ENCODE results near the gene CADPS. TPM values are rescaled to one million over a fixed set of nuclear protein-coding genes. Genes with fewer than 3 reads are reported as not detected.

CADPS gene
- total and polyA plus RNA-seq, 2 of the 4 experiments (the other 2 are of a cell fraction) = not detected

DNA sequence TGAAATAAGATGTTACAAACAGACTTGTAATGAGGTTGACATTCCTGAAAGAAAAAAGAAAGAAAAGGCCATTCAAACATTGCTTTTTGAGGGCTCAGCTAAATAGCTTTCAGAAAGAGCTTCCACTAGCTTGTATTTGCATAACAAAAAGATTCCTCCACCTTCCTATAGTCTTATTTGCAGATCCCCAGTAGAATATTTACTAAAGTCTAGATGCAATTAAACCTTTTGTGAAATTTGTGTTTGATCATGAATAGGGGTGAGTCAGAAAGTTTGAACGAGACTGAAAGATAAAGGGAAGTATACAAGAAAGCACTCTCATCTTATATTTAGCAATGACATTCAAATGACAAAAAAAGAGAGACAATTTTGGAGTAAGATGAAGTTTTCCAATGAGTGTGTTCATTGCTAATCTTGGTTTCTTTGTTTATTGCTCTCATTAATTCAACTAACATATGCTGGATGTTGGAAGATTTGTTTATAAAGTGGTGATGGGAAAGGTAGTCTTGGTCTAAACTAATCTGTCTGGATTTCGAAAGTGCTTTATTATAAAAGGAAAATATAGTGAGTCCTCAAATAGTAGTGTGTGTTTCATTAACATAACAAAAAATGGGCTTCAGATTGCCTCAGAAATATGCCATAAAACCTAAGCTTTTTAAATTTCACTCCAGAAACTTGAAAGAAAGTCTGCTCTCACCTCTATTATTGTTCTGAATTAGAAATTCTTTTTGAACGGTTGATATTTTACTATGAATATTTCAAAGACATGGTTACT is 9.1 kb upstream of the CADPS start:
- no peak overlapping the region for H3K23ac ChIP-seq (ENCODE audit: low read depth, low read length)
- H4K5ac ChIP-seq (ENCODE audit: low read depth, low read length) = no peak overlapping the region
- H3K4ac ChIP-seq (ENCODE audit: low read depth, low read length) = no peak overlapping the region
- H2AK9ac ChIP-seq (replicated peaks; ENCODE audit: low read depth, low read length, poor library complexity) = no peak overlapping the region
- no TSS peak for BruUV-seq (replicated peaks)
- dilution Hi-C loops (cut with HindIII; ENCODE audit: low sequenced_read_pairs, unreplicated experiment) = no loop called here
- H3K14ac ChIP-seq (replicated peaks; ENCODE audit: low read depth, low read length) = no peak overlapping the region
- no peak overlapping the region for H3K56ac ChIP-seq (ENCODE audit: extremely low read depth, insufficient read depth, low read length)
- no peak overlapping the region for H3K4me3 ChIP-seq (ENCODE audit: insufficient read depth, low read depth, low read length)
- H2BK5ac ChIP-seq (ENCODE audit: low read depth, low read length, poor library complexity, severe bottlenecking) = no peak overlapping the region
- no peaks in the 10 kb centered on the region for H4K20me1 ChIP-seq (ENCODE audit: insufficient read depth, low read length)
- H2AFZ ChIP-seq (replicated peaks; ENCODE audit: low read length, poor library complexity) = no peak overlapping the region
- in situ Hi-C loops (cut with MboI; ENCODE audit: low sequenced_read_pairs) = no loop called here
- 0% methylated on average over 1 of the region's 3 CpGs; no CpG with 5 or more reads in 1 of the 2 experiments for WGBS, 2 experiments (ENCODE audit: extremely low coverage in 2 of 2, insufficient read length in 1 of 2)
- H3K27ac ChIP-seq (ENCODE audit: insufficient read depth, low read length) = no peak overlapping the region
- no peaks in the 10 kb centered on the region for H3K9me3 ChIP-seq (ENCODE audit: control insufficient read depth, insufficient read depth, low read length)
- ChIA-PET POLR2A (ENCODE audit: unreplicated experiment) (no interaction called here), CTCF (no interaction called here)
- H2BK120ac ChIP-seq (ENCODE audit: low read depth, low read length) = no peak overlapping the region
- DNase-seq = no peak
- H3K9ac ChIP-seq (ENCODE audit: low read depth, low read length) = no peak overlapping the region
- H2AK5ac ChIP-seq (ENCODE audit: low read depth, low read length) = no peak overlapping the region
- ATAC-seq (ENCODE audit: low read depth) = no peak
- H2BK20ac ChIP-seq (ENCODE audit: low read depth, low read length) = no peak overlapping the region
- no peaks in the 10 kb centered on the region for H3K79me1 ChIP-seq (ENCODE audit: low read depth in 1 of 2, low read length in 2 of 2)
- no peaks in the 10 kb centered on the region for H3K4me1 ChIP-seq (ENCODE audit: control insufficient read depth, insufficient read depth, low read length)
- H3K4me2 ChIP-seq (ENCODE audit: low read depth, low read length) = no peak overlapping the region
- no peak overlapping the region for H3K18ac ChIP-seq (ENCODE audit: low read depth, low read length)
- TF ChIP-seq SMC3 (IDR thresholded peaks at IDR 0.05; ENCODE audit: low read depth, low read length) = no peak
- no peak for TF ChIP-seq POLR2A (IDR thresholded peaks at IDR 0.05; ENCODE audit: low read depth, low read length)
- no peak for TF ChIP-seq USF2 (IDR thresholded peaks at IDR 0.05; ENCODE audit: low read depth, low read length)
- no peak for TF ChIP-seq FOS (IDR thresholded peaks at IDR 0.05; ENCODE audit: low read depth, low read length)
- no peaks in the 10 kb centered on the region for H3K36me3 ChIP-seq (ENCODE audit: control insufficient read depth, insufficient read depth, low read length)
- no peaks in the 10 kb centered on the region for H3K9me1 ChIP-seq (ENCODE audit: insufficient read depth, low read length)
- no peaks in the 10 kb centered on the region for H3K27me3 ChIP-seq (ENCODE audit: control insufficient read depth, insufficient read depth, low read length)
- H2BK15ac ChIP-seq (ENCODE audit: low read depth, low read length) = no peak overlapping the region
- H4K8ac ChIP-seq (ENCODE audit: low read depth in 2 of 2, low read length in 2 of 2) = no peak overlapping the region
- intact Hi-C loops (cut with micrococcal nuclease) = no loop called here
- H4K91ac ChIP-seq (ENCODE audit: insufficient read depth, low read depth, low read length) = no peak overlapping the region
